GM21717 (cell line): ENCODE results near the gene EBI3.
"Not testable (repeated sequence)": the region's sequence is repeated elsewhere in the genome, so short reads cannot be mapped to it uniquely, and the experiment has no call there.

Experiments used
- ATAC-seq: cut with Tn5 transposase; IDR thresholded peaks from one replicate; pipeline ENCODE4 v1.9.1; 2021; ENCODE audit warnings: mild to moderate bottlenecking, moderate library complexity; ENCODE audit not compliant: unreplicated experiment

The EBI3 gene

DNA sequence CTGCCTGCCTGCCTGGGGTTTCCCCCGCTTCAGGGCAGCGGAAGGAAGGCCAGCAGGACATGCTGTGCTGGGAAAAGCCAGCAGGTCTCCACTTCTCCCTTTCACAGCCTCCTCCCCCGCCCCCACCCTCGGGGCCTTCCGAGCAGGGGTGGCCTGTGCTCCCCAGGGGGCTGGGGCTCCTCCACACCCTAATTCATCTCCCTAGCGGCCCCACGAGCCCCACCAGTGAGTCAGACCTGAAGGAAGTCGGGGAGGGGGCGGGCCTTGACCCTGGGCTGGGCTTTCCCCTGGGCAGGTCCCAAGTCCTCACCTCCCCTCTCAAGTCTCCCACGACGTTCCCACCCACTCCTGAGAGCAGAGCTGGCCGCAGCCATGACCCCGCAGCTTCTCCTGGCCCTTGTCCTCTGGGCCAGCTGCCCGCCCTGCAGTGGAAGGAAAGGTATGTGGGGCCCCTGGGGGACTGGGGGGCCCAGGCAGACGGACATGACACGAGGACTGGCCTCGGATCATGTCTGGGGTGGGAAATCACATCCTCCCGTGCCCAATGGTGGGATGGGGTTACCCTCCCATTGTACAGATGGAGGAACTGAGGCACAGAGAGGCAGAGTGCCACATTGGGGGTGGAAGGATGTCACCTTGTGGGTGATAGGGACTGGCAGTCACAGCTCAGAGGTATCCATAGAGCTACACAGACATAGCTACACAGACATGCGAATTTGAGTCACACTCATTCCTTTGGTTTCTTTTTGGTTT, at the start of gene EBI3:
Gene EBI3, plus strand, starts transcription at position 345 of the 753 bp plus-strand sequence. Its CDS starts 28 bp downstream, at position 373.
- peak; percentile 41 for ATAC-seq

GRCh38 chr19:4181053-4181508, 48.2 kb upstream of the EBI3 start:
- ATAC-seq = no peak

GRCh38 chr19:4182084-4182810, 47.1 kb upstream of the EBI3 start, which contains the start of the genes ANKRD24 and SIRT6:
Gene ANKRD24 (plus strand): TSS chr19:4182689. CDS start chr19:4186426, 3,737 bp downstream.
Gene SIRT6 (minus strand): TSS chr19:4182563. CDS start chr19:4182539, 24 bp downstream.
- no peak for ATAC-seq

- ATAC-seq = no peak
Observed at GRCh38 chr19:4183967-4184717, 45.2 kb upstream of the EBI3 start.

GRCh38 chr19:4184718-4185352, 44.5 kb upstream of the EBI3 start:
- no peak for ATAC-seq

DNA sequence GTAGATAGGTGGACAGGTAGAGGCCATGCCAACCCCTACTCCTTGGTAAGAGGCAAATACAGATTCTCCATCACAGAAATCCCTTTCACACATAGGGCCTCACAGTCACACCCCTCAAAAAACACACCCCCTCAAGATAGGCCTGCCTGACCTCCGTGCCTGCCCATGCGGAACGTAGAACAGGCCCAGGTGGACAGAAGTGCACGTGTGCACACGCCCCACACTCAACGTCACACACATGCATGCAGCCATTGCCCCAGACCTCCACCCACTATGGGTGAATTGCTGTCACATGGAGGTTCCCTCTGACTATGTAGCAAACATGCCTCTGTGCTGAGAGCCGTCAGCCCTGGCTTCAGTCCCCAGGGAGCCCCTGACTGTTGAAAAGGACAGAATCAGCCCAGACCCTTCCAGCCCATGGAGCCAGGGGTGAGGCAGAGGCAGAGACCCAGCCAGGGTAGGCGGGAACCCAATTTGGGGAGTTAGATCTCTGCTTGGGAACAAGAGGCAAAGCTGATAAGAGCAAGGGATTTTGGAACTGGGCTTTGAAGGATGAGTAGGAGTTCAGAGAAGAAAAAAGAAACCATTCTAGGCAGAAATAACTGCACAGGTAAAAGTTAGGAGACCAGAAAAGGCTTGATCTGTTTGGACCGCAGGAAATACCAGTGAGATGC, 43.8 kb upstream of the EBI3 start:
- ATAC-seq = no peak

GRCh38 chr19:4186087-4186993, 43.0 kb upstream of the EBI3 start:
- ATAC-seq = no peak

GRCh38 chr19:4187313-4188122, 41.8 kb upstream of the EBI3 start:
- ATAC-seq = no peak

DNA sequence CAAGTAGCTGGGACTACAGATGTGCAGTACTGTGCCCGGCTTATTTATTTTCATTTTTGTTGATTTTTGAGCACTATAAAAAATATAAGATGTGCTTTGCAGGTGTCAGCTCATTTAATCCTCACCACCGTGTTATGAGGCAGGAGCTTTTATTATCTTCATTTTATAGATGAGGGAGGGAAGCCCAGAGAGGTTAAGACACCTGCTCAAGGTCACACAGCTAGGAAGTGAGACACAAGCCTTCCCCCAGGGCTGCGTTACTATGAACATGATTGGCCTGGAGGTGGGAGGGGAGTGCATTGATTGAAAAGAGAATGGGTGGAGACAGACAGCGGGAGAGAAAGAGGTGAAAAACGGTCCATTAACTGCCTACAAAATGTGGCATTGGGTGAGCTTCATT, 39.7 kb upstream of the EBI3 start:
- ATAC-seq = no peak

- not testable (repeated sequence) for ATAC-seq
Observed at GRCh38 chr19:4192537-4192936, 36.8 kb upstream of the EBI3 start.

GRCh38 chr19:4194353-4194752, 35.0 kb upstream of the EBI3 start:
- ATAC-seq = no peak

DNA sequence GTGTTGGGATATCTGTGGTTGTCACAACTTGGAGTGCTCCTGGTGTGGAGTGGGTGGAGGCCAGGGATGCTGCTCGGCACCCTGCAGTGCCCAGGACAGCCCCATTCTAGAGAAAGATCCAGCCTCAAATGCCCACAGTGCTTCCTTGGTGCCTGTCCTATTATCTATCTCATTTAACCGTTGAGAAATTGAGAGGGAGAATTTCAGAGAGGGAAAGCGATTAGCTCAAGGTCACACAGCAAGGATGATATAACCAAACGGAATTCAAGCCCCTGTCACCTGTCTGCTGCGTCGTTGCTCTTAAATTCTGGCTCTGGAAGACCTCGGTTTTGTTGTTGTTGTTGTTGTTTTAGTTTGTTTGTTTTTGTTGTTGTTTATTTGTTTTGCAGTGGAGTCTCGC, 33.3 kb upstream of the EBI3 start:
- ATAC-seq = no peak

DNA sequence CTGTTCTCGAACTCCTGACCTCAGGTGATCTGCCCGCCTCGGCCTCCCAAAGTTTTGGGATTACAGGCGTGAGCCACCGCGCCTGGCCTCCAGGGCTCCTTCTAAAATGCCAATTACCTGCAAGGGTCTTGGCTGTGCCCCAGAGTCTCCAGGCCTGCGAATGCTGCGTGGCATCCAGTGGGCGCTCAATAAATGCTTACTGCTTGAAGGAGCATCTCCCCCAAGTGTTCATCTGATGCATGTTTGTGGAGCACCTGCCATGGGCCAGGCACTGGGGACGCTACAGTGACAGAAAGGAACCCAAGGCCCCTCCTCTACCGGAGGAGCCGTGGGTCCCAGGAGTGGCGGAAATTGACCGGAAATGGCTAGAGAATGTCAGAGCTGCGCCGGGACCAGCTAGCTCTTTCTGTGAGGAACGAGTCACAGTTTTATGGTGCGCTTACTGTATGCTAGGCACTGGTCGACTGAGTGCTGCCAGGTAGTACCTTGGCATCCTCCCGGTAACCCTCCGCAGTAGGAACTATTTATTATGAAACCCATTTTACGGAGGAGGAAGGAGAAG, 32.7 kb upstream of the EBI3 start:
- no peak for ATAC-seq

DNA sequence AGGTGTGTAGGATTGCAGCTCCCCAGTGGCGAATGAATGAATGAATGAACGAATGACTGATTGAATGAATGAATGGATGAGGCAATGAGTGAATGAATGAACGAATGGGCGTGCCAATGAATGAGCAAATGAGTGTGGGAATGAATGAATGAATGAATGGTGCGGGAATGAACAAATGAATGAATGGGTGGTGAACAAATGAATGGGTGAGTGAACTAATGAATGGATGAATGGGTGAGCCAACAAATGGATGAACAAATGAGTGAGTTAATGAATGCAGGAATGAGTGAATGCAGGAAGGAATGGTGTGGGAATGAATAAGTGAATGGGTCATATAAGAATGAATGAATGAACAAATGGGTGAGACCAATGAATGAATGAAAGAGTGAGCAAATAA, 32.1 kb upstream of the EBI3 start:
- ATAC-seq = no peak

DNA sequence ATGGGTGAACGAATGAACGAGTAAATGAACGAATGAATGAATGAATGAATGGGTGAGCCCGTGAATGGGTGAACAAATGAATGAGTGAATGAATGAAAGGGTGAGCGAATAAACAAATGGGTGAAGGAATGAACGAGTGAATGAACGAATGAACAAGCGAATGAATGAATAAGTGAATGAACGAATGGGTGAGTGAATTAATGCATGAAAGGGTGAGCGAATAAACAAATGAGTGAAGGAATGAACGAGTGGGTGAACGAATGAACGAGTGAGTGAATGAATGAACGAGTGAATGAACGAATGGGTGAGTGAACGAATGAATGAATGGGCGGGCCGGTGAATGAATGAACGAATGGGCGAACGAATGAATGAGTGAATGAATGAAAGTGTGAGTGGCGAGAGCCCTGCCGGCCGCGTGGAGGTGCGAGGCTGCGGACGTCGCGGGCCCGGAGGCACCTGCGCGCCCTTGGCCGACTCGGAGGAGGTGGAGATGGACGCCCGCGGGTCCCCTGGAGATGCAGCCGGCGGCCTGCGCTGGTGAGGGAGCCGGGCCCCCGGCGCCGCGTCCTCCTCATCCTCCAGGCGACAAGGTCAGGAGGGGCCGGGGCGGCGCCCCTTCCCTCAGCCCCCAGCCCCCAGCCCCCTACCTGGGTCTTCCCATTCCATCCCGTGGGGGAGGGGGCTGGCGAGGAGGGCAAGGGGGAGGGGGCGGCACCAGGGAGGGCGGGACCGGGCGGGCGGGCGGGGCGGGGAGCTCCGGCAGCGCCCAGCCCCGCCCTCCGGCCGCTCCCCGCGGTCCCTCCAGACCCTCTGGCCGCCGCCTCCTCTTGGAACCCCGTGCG, 31.5 kb upstream of the EBI3 start:
- no peak for ATAC-seq

- no peak for ATAC-seq
Observed at GRCh38 chr19:4198467-4199126, 30.7 kb upstream of the EBI3 start.
